Glutamatergic neuron (in vitro differentiated cells): Measurements from ENCODE around the gene AGFG1. TPM values are rescaled to one million over a fixed set of nuclear protein-coding genes. Genes with fewer than 3 reads are reported as not detected.

Experiments
- DNase-seq: peaks from one replicate; pipeline ENCODE4 v3.0.0; 2022
- H3K27ac Mint-ChIP-seq: one replicate; pipeline ENCODE4 v1.8.0; 2020; ENCODE audit warnings: mild to moderate bottlenecking, mixed read lengths, inconsistent platforms; ENCODE audit not compliant: unreplicated experiment
- H3K27me3 Mint-ChIP-seq: one replicate; pipeline ENCODE4 v1.8.0; 2020; ENCODE audit warnings: mild to moderate bottlenecking, moderate library complexity, mixed read lengths, inconsistent platforms; ENCODE audit not compliant: unreplicated experiment
- H3K36me3 Mint-ChIP-seq: one replicate; pipeline ENCODE4 v1.8.0; 2020; ENCODE audit warnings: mild to moderate bottlenecking, mixed read lengths, inconsistent platforms; ENCODE audit not compliant: unreplicated experiment
- H3K4me1 Mint-ChIP-seq: one replicate; pipeline ENCODE4 v1.8.0; 2020; ENCODE audit warnings: mild to moderate bottlenecking, low read depth, mixed read lengths, inconsistent platforms; ENCODE audit not compliant: unreplicated experiment
- H3K4me3 Mint-ChIP-seq: one replicate; pipeline ENCODE4 v1.8.0; 2020; ENCODE audit warnings: mild to moderate bottlenecking, mixed read lengths, inconsistent platforms; ENCODE audit not compliant: unreplicated experiment
- H3K9me3 Mint-ChIP-seq: one replicate; pipeline ENCODE4 v1.8.0; 2020; ENCODE audit warnings: mild to moderate bottlenecking, moderate library complexity, mixed read lengths, inconsistent platforms; ENCODE audit not compliant: unreplicated experiment
- CTCF ChIP-seq: fragments of 200-600 bp; sonication (generic); IDR thresholded peaks from one replicate; pipeline ENCODE4 v1.5.0; 2021; ENCODE audit not compliant: partially characterized antibody, unreplicated experiment
- total RNA-seq: library from RNA; stranded (reverse); fragmentation: NEBNext Ultra II Directional; extraction: Animal tissue kit (Norgen Biotek cat#: 25700); gene quantifications from one replicate; pipeline ENCODE4 v1.2.1, GENCODE V29; 2021; ENCODE audit not compliant: unreplicated experiment

The AGFG1 gene
- total RNA-seq, 1 donor from 2014 or later, result 108 TPM

DNA sequence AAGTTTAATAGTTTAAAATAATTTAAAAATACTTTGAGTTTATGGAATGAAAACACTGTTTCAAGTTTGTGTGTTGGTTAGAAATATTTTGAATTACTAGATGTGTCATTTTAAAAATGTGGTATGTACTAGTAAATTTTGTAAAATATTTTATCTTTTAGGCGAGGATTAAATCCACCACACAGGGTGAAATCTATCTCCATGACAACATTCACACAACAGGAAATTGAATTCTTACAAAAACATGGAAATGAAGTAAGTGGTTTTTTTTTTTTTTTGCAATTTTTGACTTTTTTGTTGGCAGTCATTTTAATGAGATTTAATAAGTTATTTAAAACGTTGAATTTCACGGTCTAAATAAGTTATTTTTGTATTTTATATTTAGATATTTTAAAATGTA lies 19.4 kb downstream of the AGFG1 start:
- no peak for DNase-seq
- no peak overlapping the region for H3K4me3 Mint-ChIP-seq
- H3K36me3 Mint-ChIP-seq, result no peaks in the 10 kb centered on the region
- TF ChIP-seq CTCF, result no peak
- no peak overlapping the region for H3K27ac Mint-ChIP-seq
- no peaks in the 10 kb centered on the region for H3K27me3 Mint-ChIP-seq
- peaks cover 25% of the 10 kb centered on the region for H3K4me1 Mint-ChIP-seq
- H3K9me3 Mint-ChIP-seq, result no peaks in the 10 kb centered on the region

DNA sequence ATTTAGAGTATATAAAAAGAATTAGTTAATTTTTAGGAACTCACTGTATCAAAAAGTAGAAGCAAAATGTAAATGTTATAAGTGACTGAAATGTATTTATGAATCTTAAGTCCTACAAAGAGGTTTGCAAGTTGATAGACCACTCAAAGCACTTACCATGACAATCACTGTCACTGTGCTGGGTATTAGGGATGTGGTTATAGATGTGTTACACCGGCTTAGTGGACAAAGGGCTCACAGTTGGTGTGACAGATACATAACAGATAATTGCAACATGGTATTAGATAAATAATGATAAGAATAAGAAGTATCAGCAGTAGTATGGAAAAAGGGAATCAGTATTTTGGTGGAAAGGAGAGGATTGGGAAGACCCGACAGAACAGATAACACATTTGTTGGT lies 21.6 kb downstream of the AGFG1 start:
- Mint-ChIP-seq H3K4me3 (no peak overlapping the region), H3K27ac (peak overlapping the region; percentile 45), H3K36me3 (no peaks in the 10 kb centered on the region), H3K4me1 (peaks cover 18% of the 10 kb centered on the region), H3K27me3 (no peaks in the 10 kb centered on the region), H3K9me3 (no peaks in the 10 kb centered on the region)
- TF ChIP-seq CTCF, result no peak
- no peak for DNase-seq

- Mint-ChIP-seq H3K9me3 (peaks cover 2% of the 10 kb centered on the region), H3K36me3 (no peaks in the 10 kb centered on the region), H3K27ac (no peak overlapping the region), H3K4me3 (no peak overlapping the region), H3K27me3 (peaks cover under 1% of the 10 kb centered on the region), H3K4me1 (peaks cover 13% of the 10 kb centered on the region)
- no peak for DNase-seq
- TF ChIP-seq CTCF, result no peak
Measured at GRCh38 chr2:227497158-227497557, 25.2 kb downstream of the AGFG1 start.

GRCh38 chr2:227499627-227500300 lies 27.8 kb downstream of the AGFG1 start:
- no peak for DNase-seq
- no peak for TF ChIP-seq CTCF
- Mint-ChIP-seq H3K9me3 (peaks cover 4% of the 10 kb centered on the region), H3K4me1 (peaks cover 7% of the 10 kb centered on the region), H3K27me3 (peaks cover 2% of the 10 kb centered on the region), H3K27ac (no peak overlapping the region), H3K4me3 (no peak overlapping the region), H3K36me3 (no peaks in the 10 kb centered on the region)

DNA sequence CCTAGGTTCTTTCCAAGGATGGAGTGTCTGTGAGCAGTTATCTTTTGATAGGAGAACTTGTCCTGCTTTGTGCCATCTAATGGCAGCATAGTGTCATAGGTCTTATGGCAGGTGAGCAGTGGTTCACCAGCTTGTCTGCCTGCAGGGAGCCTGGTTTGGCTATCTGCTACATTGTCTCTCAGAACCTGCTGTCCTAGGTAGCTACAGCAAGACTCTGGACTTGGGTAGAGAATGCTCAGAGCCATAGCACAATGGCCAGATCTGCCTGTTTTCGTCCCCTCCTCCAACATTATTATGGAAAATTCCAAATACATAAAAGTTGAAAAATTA lies 28.3 kb downstream of the AGFG1 start:
- Mint-ChIP-seq H3K4me1 (peaks cover 7% of the 10 kb centered on the region), H3K9me3 (peaks cover 4% of the 10 kb centered on the region), H3K36me3 (no peaks in the 10 kb centered on the region), H3K27me3 (peaks cover 2% of the 10 kb centered on the region), H3K27ac (no peak overlapping the region), H3K4me3 (no peak overlapping the region)
- no peak for DNase-seq
- no peak for TF ChIP-seq CTCF
